Thyroid gland (tissue), 4 donors: Measurements from ENCODE around the gene PLEKHB2. TPM values are rescaled to one million over a fixed set of nuclear protein-coding genes. Genes with fewer than 3 reads are reported as not detected.
"Not testable (repeated sequence)": the region's sequence is repeated elsewhere in the genome, so short reads cannot be mapped to it uniquely, and the experiment has no call there.

Source experiments
- DNase-seq, 2 donors: peaks; one replicate each; pipeline ENCODE4 v3.0.0-alpha.2; 2019
- H3K27ac ChIP-seq, 3 donors: fragments of 200-600 bp; sonication (generic); 1 replicate in 2 of 3; 2 replicates in 1 of 3; pipeline ENCODE4 v1.5.1; 2016 to 2019; ENCODE audit warnings: mild to moderate bottlenecking in 1 of 3, moderate library complexity in 1 of 3
- H3K27me3 ChIP-seq: fragments of 200-600 bp; sonication (generic); one replicate; pipeline ENCODE4 v1.5.1; 2019
- H3K36me3 ChIP-seq, 2 donors: fragments of 200-600 bp; sonication (generic); one replicate each; pipeline ENCODE4 v1.5.1; 2016 to 2019
- H3K4me1 ChIP-seq, 2 donors: fragments of 200-600 bp; sonication (generic); one replicate each; pipeline ENCODE4 v1.5.1; 2017 to 2019
- H3K4me3 ChIP-seq, 3 donors: fragments of 200-600 bp; sonication (generic); replicated peaks in 1 of 3; 1 replicate in 2 of 3; 2 replicates in 1 of 3; pipeline ENCODE4 v1.5.1; 2016; ENCODE audit warnings: mild to moderate bottlenecking in 1 of 3
- H3K9me3 ChIP-seq: fragments of 200-600 bp; sonication (generic); one replicate; pipeline ENCODE4 v1.5.1; 2017
- POLR2A ChIP-seq, 2 donors: fragments of 450-650 bp; IDR thresholded peaks; one replicate each; pipeline ENCODE4 v1.6.1; 2017; ENCODE audit warnings: antibody characterized with exemption in 2 of 2, mild to moderate bottlenecking in 2 of 2, moderate library complexity in 1 of 2
- WGBS, 2 donors: methylation state at CpG; one replicate each; pipeline ENCODE4 v1.1.5; 2017; 5-methylcytosine and 5-hydroxymethylcytosine counted together
- intact Hi-C: fragments of 100-400 bp; cut with DNase I; formaldehyde crosslinking; loops from one replicate; pipeline ENCODE4 v1.15.1; 2023
- total RNA-seq, 4 donors: library from RNA; depleted of rRNA; stranded (reverse); fragments of >200 nt; gene quantifications; one replicate each; pipeline ENCODE4 v1.2.3, GENCODE V29; 2016
- TF ChIP-seq, protein P1 (sequence below), 6 experiments: fragments of 200-600 bp in 3 of 6; fragments of 450-650 bp in 3 of 6; sonication (generic) in 3 of 6; IDR thresholded peaks; one replicate each; pipeline ENCODE4 v1.5.1; 2016 to 2019; ENCODE audit warnings: antibody characterized with exemption in 6 of 6, mild to moderate bottlenecking in 2 of 6, inconsistent platforms in 1 of 6, moderate library complexity in 1 of 6

The PLEKHB2 gene
- total RNA-seq, 4 donors from 2014 or later, result 87.3 to 122 (median 103) TPM

GRCh38 chr2:131076707-131077106 is 28.4 kb upstream of the PLEKHB2 start:
- H3K4me1 ChIP-seq, result peaks cover 7 to 10% of the 10 kb centered on the region in 2 donors
- TF ChIP-seq, protein P1, sequence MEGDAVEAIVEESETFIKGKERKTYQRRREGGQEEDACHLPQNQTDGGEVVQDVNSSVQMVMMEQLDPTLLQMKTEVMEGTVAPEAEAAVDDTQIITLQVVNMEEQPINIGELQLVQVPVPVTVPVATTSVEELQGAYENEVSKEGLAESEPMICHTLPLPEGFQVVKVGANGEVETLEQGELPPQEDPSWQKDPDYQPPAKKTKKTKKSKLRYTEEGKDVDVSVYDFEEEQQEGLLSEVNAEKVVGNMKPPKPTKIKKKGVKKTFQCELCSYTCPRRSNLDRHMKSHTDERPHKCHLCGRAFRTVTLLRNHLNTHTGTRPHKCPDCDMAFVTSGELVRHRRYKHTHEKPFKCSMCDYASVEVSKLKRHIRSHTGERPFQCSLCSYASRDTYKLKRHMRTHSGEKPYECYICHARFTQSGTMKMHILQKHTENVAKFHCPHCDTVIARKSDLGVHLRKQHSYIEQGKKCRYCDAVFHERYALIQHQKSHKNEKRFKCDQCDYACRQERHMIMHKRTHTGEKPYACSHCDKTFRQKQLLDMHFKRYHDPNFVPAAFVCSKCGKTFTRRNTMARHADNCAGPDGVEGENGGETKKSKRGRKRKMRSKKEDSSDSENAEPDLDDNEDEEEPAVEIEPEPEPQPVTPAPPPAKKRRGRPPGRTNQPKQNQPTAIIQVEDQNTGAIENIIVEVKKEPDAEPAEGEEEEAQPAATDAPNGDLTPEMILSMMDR (IDR thresholded peaks at IDR 0.05), result no peak
- TF ChIP-seq POLR2A (IDR thresholded peaks at IDR 0.05), result no peak
- H3K4me3 ChIP-seq, result no peak overlapping the region
- intact Hi-C loops, result no loop called here
- no peak overlapping the region for H3K27ac ChIP-seq
- H3K9me3 ChIP-seq, result no peaks in the 10 kb centered on the region
- DNase-seq, result no peak
- H3K36me3 ChIP-seq, result peaks cover 25 to 37% of the 10 kb centered on the region in 2 donors
- 86 to 92% methylated on average over 5 of the region's 5 CpGs for WGBS, 2 donors
- H3K27me3 ChIP-seq, result no peaks in the 10 kb centered on the region

DNA sequence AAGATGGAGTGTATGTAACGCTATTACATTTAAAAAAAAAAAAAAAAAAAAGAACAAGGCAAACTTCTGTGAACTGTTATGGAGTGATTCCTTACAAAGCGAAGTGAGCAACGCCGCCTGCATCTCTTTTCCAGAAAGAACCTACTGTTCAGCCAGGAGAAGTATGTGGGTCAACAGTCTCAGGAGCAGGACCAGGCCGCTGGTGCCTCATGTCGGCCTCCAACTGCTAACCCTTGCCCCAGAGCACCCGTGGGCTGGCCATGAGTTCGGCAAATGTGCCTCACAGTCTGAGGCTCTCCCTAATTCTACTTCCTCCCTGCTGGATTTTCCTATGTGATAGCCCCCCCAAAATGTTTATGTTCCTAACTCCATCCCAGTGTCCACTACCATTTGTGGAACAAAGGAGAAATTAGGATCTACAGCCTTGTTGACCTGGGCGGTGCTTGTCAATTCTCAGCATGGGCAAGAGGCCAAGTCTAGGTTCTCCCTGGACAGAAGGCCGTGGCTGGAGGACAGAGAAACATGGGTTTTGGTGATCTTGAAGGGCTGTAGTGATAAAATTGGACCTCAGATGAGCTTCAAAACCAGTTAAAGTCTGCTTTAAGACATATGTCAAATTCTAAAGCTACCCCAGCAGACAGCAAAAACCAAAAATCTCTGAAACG is 27.8 kb upstream of the PLEKHB2 start:
- no peaks in the 10 kb centered on the region for H3K9me3 ChIP-seq
- no peak overlapping the region for H3K27ac ChIP-seq
- 86 to 89% methylated on average over 11 of the region's 11 CpGs for WGBS, 2 donors
- TF ChIP-seq, protein P1 (IDR thresholded peaks at IDR 0.05), result no peak
- no peak for TF ChIP-seq POLR2A (IDR thresholded peaks at IDR 0.05)
- no peaks in the 10 kb centered on the region for H3K27me3 ChIP-seq
- H3K36me3 ChIP-seq, result peaks cover 29 to 42% of the 10 kb centered on the region in 2 donors
- intact Hi-C loops, result no loop called here
- no peak overlapping the region for H3K4me3 ChIP-seq
- DNase-seq, result no peak
- peaks cover 7 to 10% of the 10 kb centered on the region in 2 donors for H3K4me1 ChIP-seq

- H3K4me3 ChIP-seq, result no peak overlapping the region
- 85 to 93% methylated on average over 3 of the region's 3 CpGs for WGBS, 2 donors
Measured at GRCh38 chr2:131077966-131078365, 27.2 kb upstream of the PLEKHB2 start.

GRCh38 chr2:131079931-131080330 is 25.2 kb upstream of the PLEKHB2 start:
- H3K4me3 ChIP-seq, H3K27me3 ChIP-seq, H3K4me1 ChIP-seq, H3K27ac ChIP-seq, intact Hi-C loops, DNase-seq, H3K9me3 ChIP-seq: not testable (repeated sequence)
- H3K36me3 ChIP-seq, result peaks cover 29 to 32% of the 10 kb centered on the region in 2 donors
- WGBS, 2 donors, result 94 to 98% methylated on average over 6 of the region's 6 CpGs

More at GRCh38 chr2:131077966-131078365, 27.2 kb upstream of the PLEKHB2 start:
- no peak for TF ChIP-seq POLR2A (IDR thresholded peaks at IDR 0.05)
- TF ChIP-seq, protein P1 (IDR thresholded peaks at IDR 0.05), result no peak
- H3K27me3 ChIP-seq, result no peaks in the 10 kb centered on the region
- H3K4me1 ChIP-seq, result peaks cover 7 to 10% of the 10 kb centered on the region in 2 donors
- intact Hi-C loops, result no loop called here
- H3K27ac ChIP-seq, result no peak overlapping the region
- no peak for DNase-seq
- H3K36me3 ChIP-seq, result peaks cover 29 to 42% of the 10 kb centered on the region in 2 donors
- H3K9me3 ChIP-seq, result no peaks in the 10 kb centered on the region

GRCh38 chr2:131081190-131081589 is 23.9 kb upstream of the PLEKHB2 start:
- WGBS, 2 donors, result 94 to 95% methylated on average over 4 of the region's 4 CpGs
- no peaks in the 10 kb centered on the region for H3K27me3 ChIP-seq
- intact Hi-C loops, result no loop called here
- H3K4me1 ChIP-seq, result no peaks in the 10 kb centered on the region
- H3K36me3 ChIP-seq, result peaks cover 25 to 32% of the 10 kb centered on the region in 2 donors
- H3K27ac ChIP-seq, result no peak overlapping the region
- no peak overlapping the region for H3K4me3 ChIP-seq
- TF ChIP-seq POLR2A (IDR thresholded peaks at IDR 0.05), result no peak
- TF ChIP-seq, protein P1 (IDR thresholded peaks at IDR 0.05), result no peak
- H3K9me3 ChIP-seq, result no peaks in the 10 kb centered on the region
- DNase-seq, result no peak
